ENCODE results near the gene PCNA.
"Not testable (repeated sequence)": the region's sequence is repeated elsewhere in the genome, so short reads cannot be mapped to it uniquely, and the experiment has no call there.

PCNA gene

GRCh38 chr20:5085380-5085779 is 34.4 kb downstream of the PCNA start:
- H3K4me3 ChIP-seq (ENCODE audit: low read length) = no peak overlapping the region
- no peak for TF ChIP-seq CTCF (conservative IDR thresholded peaks at IDR 0.05; ENCODE audit: low read length)
- no peak for DNase-seq (ENCODE audit: low read depth)

GRCh38 chr20:5080384-5080877 is 39.3 kb downstream of the PCNA start:
- H3K4me3 ChIP-seq (ENCODE audit: low read length) = no peak overlapping the region
- DNase-seq (ENCODE audit: low read depth) = peak; percentile 89
- TF ChIP-seq CTCF (conservative IDR thresholded peaks at IDR 0.05; ENCODE audit: low read length) = 0 out of 2 replicates have a peak, but pooled peaks have one; percentile 6

GRCh38 chr20:5078399-5078958 is 41.3 kb downstream of the PCNA start:
- peak; percentile 25 for DNase-seq (ENCODE audit: low read depth)
- H3K4me3 ChIP-seq (ENCODE audit: low read length) = no peak overlapping the region
- no peak for TF ChIP-seq CTCF (conservative IDR thresholded peaks at IDR 0.05; ENCODE audit: low read length)

- TF ChIP-seq CTCF (conservative IDR thresholded peaks at IDR 0.05; ENCODE audit: low read length) = no peak
- DNase-seq (ENCODE audit: low read depth) = no peak
- H3K4me3 ChIP-seq (ENCODE audit: low read length) = no peak overlapping the region
These were observed 41.9 kb downstream of the PCNA start for GRCh38 chr20:5077761-5078387.

GRCh38 chr20:5076913-5077312 is 42.8 kb downstream of the PCNA start:
- DNase-seq (ENCODE audit: low read depth); H3K4me3 ChIP-seq (ENCODE audit: low read length): not testable (repeated sequence)

GRCh38 chr20:5074232-5074674 is 45.5 kb downstream of the PCNA start:
- no peak for DNase-seq (ENCODE audit: low read depth)
- no peak overlapping the region for H3K4me3 ChIP-seq (ENCODE audit: low read length)
- no peak for TF ChIP-seq CTCF (conservative IDR thresholded peaks at IDR 0.05; ENCODE audit: low read length)

GRCh38 chr20:5073660-5074231 is 46.0 kb downstream of the PCNA start:
- H3K4me3 ChIP-seq (ENCODE audit: low read length) = no peak overlapping the region
- no peak for DNase-seq (ENCODE audit: low read depth)
- TF ChIP-seq CTCF (conservative IDR thresholded peaks at IDR 0.05; ENCODE audit: low read length) = no peak

Data from AG10803 (cell line).